ENCODE data around the gene HAGH.

HAGH gene

GRCh38 chr16:1772362-1772907 lies 54.2 kb downstream of the HAGH start, which contains the start of gene EME2:
EME2 (plus strand) TSS chr16:1772810; CDS start chr16:1773228, 418 bp downstream.
- peak; percentile 22 for DNase-seq

- DNase-seq = no peak
Observed at GRCh38 chr16:1771864-1772361, 54.7 kb downstream of the HAGH start.

- DNase-seq = peak; percentile 59
Observed at GRCh38 chr16:1771188-1771863, 55.3 kb downstream of the HAGH start, which contains the start of gene NME3. NME3 (minus strand) TSS chr16:1771543; CDS start chr16:1771534, 9 bp downstream.

- peak; percentile 6 for DNase-seq
Observed at GRCh38 chr16:1770328-1771187, 56.1 kb downstream of the HAGH start.

GRCh38 chr16:1769402-1770300 lies 57.0 kb downstream of the HAGH start:
- DNase-seq = no peak

DNA sequence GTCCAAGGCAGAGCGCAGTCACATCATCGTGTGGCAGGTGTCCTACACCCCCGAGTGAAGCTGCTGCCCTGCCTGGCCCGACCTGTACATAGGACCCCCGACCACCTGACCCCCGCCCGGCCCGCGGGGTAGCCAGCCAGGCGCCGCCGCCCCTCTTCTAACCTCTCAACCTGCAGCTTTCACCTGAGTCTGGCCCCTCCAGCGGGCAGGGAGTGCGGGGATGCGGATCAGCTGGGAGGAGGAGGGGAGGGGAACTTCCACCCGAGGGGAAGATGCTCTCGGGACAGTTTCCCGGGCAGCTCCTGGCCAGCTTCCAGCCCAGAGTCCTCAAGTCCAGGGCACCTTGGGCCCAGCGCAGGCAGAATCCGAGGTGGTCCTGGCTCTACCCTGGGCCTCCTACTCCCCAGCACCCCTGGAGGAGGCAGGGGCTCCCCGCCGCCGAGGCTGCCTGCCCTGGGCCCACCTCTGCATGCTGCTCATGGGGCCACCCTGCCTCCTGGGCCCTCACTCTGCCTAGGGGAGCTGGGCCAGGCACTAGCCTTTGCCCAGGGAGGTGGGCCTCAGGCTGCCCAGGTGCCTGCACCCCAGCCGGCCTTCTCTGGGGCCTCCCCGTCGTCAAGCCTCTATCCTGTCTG lies 57.7 kb downstream of the HAGH start:
- no peak for DNase-seq

GRCh38 chr16:1768061-1768766 lies 58.4 kb downstream of the HAGH start:
- DNase-seq = no peak

GRCh38 chr16:1767116-1767994 lies 59.3 kb downstream of the HAGH start:
- no peak for DNase-seq

GRCh38 chr16:1766701-1767100 lies 59.9 kb downstream of the HAGH start:
- no peak for DNase-seq

- no peak for DNase-seq
Observed at GRCh38 chr16:1766231-1766630, 60.4 kb downstream of the HAGH start.

DNA sequence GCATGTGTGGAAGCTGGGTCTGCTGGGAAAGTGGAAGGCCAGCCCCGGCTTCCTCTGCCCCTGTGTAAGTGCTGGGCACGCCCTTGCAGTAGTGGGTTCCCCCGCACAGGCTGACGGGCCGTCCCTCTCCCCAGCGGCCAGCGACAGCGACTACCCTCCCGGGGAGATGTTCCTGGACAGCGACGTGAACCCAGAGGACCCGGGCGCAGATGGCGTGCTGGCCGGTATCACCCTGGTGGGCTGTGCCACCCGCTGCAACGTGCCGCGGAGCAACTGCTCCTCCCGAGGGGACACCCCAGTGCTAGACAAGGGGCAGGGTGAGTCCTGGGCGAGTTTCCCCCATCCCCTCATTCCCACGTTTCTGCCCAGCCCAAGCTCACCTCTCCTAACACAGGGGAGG lies 60.8 kb downstream of the HAGH start:
- DNase-seq = no peak

DNA sequence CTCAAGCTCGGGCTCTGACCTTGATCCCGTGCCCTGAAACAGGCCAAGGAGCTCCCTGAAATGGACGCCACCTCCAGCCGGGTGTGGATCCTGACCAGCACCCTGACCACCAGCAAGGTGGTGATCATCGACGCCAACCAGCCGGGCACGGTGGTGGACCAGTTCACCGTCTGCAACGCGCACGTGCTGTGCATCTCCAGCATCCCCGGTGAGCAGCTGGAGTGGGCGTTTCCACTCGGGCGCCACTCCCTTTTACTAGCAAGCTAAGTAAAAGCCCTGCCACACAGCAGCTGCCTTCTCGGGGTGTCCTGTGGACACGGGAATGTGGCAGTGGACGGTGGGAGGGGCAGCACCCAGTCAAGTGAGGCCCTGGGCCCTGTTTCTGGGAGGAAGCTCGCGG lies 61.7 kb downstream of the HAGH start:
- DNase-seq = no peak

DNA sequence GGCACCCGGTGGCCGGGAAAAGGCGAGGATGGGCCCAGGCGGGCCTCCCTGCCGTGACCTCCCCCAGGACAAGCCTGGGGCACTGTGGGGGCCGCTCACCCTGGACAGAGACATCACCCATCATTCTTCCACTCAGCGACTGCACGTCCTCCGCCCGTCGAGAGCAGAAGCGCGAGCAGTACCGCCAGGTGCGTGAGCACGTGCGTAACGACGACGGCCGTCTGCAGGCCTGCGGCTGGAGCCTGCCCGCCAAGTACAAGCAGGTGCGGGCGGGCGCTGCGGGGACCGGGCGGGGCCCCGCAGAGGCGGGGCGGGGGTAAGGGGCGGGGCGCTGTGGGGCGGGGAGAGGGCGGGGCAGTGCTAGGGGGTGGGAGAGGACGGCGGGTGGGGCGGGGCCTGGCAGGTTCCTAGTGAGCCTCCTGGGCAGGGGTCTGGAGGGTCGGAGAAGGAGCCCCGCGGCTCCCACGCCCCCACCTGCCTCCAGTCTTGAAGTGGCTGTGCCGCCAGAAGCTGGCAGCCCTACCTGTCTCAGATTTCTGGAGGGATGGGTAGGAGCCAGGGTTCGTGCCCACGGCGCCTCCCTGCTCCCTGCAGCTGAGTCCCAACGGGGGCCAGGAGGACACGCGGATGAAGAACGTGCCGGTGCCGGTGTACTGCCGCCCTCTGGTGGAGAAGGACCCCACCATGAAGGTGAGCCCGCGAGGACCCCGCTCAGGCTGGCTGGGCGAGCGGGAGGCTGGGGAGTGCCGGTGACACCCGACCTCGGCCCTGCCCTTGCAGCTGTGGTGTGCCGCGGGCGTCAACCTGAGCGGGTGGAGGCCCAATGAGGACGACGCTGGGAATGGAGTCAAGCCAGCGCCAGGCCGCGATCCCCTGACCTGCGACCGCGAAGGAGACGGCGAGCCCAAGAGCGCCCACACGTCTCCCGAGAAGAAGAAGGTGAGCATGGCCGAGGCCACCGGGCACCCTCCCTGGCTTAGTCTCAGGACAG lies 62.8 kb downstream of the HAGH start:
- no peak for DNase-seq

DNA sequence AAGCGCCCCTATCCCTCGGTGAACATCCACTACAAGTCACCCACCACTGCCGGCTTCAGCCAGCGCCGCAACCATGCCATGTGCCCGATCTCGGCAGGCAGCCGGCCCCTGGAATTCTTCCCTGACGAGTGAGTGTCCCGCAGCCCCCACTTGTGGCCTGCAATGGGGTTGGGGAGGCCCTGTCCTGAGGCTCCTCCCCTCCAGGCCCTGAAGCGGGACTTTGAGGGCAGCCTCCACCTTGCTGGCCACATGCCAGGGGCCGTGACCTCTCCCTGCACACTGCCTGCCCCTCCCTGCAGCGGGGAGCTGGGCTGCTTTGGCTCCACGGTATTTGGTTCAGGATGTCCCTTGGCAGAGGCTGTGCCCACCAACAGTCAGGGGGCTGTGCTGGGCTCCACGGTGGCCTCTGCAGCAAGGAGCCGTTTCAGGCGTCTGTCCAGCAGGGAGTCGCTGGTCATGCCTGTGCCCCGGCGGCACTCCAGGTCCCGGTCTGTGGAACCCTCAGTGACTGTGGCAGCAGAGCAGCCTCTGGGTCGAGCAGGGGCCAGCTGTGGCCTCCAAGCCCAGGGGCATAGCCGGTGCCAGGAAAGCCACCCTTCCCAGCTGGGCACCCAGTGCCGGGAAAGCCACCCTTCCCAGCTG lies 63.6 kb downstream of the HAGH start:
- no peak for DNase-seq

- no peak for DNase-seq
Observed at GRCh38 chr16:1762196-1762878, 64.3 kb downstream of the HAGH start.

DNA sequence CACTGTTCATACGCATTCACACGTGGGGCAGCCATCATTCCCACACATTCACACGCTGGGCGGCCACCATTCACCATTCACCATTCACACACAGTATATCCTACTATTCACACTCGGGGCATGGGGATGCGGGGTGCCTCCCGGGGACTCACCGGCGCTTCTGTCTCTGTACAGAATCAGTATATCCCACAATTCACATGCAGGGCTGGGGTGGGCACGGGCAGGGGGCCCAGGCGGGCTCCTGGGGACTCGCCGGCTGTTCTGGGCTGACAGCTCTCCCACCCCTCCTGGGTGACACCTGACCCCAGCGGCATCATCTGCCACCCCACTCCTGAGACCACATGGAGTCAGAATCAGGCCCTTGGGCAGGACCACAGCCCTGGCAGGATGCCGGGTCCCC lies 64.9 kb downstream of the HAGH start:
- no peak for DNase-seq

DNA sequence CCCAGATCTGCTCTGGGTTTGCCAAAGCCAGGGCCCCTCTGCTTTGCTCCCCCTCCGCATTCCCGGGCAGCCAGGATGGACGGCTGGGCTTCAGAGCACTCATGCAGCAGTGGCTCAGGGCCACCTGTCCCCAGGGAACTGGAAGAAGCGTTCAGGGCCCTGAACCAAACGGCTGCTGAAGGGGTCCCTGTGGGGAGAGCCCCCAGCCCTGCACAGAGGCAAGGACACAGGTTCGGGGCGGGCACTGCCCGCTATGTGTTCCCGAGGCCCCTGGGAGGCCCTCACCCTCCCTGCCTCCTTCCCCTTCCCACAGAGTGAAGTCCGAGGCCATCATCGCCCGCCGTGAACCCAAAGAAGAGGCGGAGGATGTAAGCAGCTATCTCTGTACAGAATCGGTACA lies 65.7 kb downstream of the HAGH start:
- no peak for DNase-seq

GRCh38 chr16:1759511-1759910 lies 67.1 kb downstream of the HAGH start:
- no peak for DNase-seq

Measured in inflammatory macrophage treated with lipopolysaccharide for 4 hours (primary cell).